Testis (tissue), 3 donors: Measurements from ENCODE around the gene CMTR1. TPM values are rescaled to one million over a fixed set of nuclear protein-coding genes. Genes with fewer than 3 reads are reported as not detected.

Experiments
- DNase-seq: peaks from one replicate; pipeline ENCODE4 v3.0.0-alpha.2; 2019
- H3K27ac ChIP-seq, 2 donors: fragments of 200-600 bp; sonication (generic); one replicate each; pipeline ENCODE4 v1.5.1; 2019
- H3K27me3 ChIP-seq: fragments of 200-600 bp; sonication (generic); one replicate; pipeline ENCODE4 v1.5.1; 2019
- H3K36me3 ChIP-seq: fragments of 200-600 bp; sonication (generic); one replicate; pipeline ENCODE4 v1.5.1; 2017; ENCODE audit warnings: low read depth; ENCODE audit errors: missing control alignments
- H3K4me1 ChIP-seq: fragments of 200-600 bp; sonication (generic); one replicate; pipeline ENCODE4 v1.5.1; 2019
- H3K4me3 ChIP-seq, 2 donors: fragments of 200-600 bp; sonication (generic); one replicate each; pipeline ENCODE4 v1.5.1; 2017 to 2019
- H3K9me3 ChIP-seq: fragments of 200-600 bp; sonication (generic); one replicate; pipeline ENCODE4 v1.5.1; 2017
- POLR2A ChIP-seq: fragments of 450-650 bp; IDR thresholded peaks from one replicate; pipeline ENCODE4 v1.6.1; 2017; ENCODE audit warnings: antibody characterized with exemption, mild to moderate bottlenecking, moderate library complexity
- WGBS, 2 donors: methylation state at CpG; one replicate each; pipeline ENCODE4 v1.1.5; 2018; 5-methylcytosine and 5-hydroxymethylcytosine counted together
- intact Hi-C: fragments of 100-400 bp; cut with DNase I; formaldehyde crosslinking; loops from one replicate; pipeline ENCODE4 v1.15.1; 2023; ENCODE audit warnings: low total_unique reads
- polyA plus RNA-seq: library from polyadenylated mRNA; stranded (reverse); fragments of 350-450 nt; fragmentation: Illumina TruSeq; extraction: RNeasy Lipid Tissue Mini Kit (QIAGEN cat#74804); gene quantifications from one replicate; pipeline ENCODE4 v1.2.3, GENCODE V29; 2014; ENCODE audit warnings: low read depth, low replicate concordance; ENCODE audit not compliant: insufficient read depth
- total RNA-seq, 2 donors: library from RNA; depleted of rRNA; stranded (reverse); fragments of >200 nt; gene quantifications; one replicate each; pipeline ENCODE4 v1.2.3, GENCODE V29; 2016
- TF ChIP-seq, protein P1 (sequence below), 3 experiments: fragments of 450-650 bp in 2 of 3; fragments of 200-600 bp in 1 of 3; sonication (generic) in 1 of 3; IDR thresholded peaks; one replicate each; pipeline ENCODE4 v1.5.1; 2016 to 2019; ENCODE audit warnings: antibody characterized with exemption in 3 of 3, mild to moderate bottlenecking in 2 of 3, moderate library complexity in 1 of 3

The CMTR1 gene
- total and polyA plus RNA-seq, 3 donors from 2014 or later, result 123 to 234 (median 231) TPM

DNA sequence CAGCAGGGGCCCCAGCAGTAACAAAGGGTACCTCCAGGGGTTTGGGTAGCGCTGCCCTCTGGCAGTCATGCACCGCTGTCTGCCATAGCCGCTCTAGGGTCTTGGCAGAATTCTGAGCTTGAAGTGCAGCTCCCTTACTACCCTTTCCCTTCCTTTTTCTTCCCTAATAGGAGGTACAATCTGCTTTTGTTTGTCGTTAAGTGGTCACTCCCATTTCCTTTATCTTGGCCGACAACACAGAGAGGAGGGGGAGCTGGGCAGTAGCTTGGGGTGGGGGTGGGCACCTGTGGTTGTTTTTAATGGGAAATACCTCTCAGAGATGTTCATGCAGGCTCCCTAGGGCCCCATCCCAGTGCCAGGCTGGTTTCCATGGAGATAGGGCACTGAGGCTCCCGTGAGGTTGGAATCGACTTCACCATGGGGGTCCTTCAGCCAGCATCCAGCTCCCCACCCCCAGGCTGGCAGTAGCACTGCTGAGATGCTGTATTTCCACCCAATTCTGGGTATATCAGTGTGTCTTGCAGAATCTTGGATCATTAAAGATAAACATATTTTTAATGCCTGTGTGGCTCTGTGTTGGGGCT is 48.0 kb downstream of the CMTR1 start:
- TF ChIP-seq POLR2A, result no peak
- TF ChIP-seq, protein P1, sequence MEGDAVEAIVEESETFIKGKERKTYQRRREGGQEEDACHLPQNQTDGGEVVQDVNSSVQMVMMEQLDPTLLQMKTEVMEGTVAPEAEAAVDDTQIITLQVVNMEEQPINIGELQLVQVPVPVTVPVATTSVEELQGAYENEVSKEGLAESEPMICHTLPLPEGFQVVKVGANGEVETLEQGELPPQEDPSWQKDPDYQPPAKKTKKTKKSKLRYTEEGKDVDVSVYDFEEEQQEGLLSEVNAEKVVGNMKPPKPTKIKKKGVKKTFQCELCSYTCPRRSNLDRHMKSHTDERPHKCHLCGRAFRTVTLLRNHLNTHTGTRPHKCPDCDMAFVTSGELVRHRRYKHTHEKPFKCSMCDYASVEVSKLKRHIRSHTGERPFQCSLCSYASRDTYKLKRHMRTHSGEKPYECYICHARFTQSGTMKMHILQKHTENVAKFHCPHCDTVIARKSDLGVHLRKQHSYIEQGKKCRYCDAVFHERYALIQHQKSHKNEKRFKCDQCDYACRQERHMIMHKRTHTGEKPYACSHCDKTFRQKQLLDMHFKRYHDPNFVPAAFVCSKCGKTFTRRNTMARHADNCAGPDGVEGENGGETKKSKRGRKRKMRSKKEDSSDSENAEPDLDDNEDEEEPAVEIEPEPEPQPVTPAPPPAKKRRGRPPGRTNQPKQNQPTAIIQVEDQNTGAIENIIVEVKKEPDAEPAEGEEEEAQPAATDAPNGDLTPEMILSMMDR (IDR thresholded peaks at IDR 0.05), result no peak
- H3K4me3 ChIP-seq, result no peak overlapping the region
- no peaks in the 10 kb centered on the region for H3K27me3 ChIP-seq
- 52 to 79% methylated on average over 6 to 7 of the region's 7 CpGs for WGBS, 2 donors
- intact Hi-C loops, result no loop called here
- DNase-seq, result no peak
- H3K27ac ChIP-seq, result no peak overlapping the region
- no peaks in the 10 kb centered on the region for H3K36me3 ChIP-seq
- H3K9me3 ChIP-seq, result no peaks in the 10 kb centered on the region
- H3K4me1 ChIP-seq, result peaks cover 9% of the 10 kb centered on the region

DNA sequence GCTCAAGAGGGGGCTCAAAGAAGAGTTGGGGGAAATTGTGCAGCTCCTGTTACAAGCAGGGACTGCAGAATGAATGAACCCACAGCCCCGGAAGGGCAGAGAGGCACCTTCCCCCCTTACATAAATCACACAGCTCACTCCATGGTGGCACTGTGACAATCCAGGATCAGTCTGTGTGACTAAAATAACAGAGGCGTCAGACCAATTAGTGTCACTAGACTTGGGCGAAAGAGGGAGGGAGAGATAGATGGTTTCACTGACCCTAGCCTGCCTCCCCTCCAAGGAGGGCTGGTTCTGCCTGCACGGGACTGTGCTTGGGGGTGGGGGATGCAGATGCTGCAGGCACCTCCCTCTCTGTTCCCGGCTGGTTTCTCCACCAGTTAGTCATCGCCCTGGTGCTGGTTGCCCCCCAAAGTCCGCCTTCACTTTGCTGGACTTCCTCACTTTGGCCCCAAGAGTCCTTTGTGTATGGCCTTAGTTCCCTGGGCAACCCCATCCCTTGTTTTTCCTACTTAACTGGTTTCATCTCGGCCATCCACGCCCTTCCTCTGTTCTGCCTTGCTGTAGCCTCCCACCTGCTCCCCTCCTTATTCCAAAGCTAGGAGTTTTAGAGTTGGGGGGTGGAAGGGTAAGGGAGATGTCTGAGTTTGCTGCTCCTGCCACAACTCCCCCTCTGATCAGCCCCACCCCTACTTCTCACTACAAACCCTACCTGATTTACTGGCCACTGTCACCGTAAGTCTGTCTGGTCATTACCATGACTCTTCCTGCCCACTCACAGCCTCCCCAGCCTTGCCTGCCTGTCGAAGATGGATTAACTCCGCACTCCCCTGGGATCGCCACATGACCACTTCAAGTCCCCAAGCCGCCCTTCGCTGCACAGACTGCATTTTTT is 48.9 kb downstream of the CMTR1 start:
- no peaks in the 10 kb centered on the region for H3K36me3 ChIP-seq
- intact Hi-C loops, result no loop called here
- peaks cover 4% of the 10 kb centered on the region for H3K4me1 ChIP-seq
- no peak overlapping the region for H3K27ac ChIP-seq
- 70 to 75% methylated on average over 15 of the region's 15 CpGs for WGBS, 2 donors
- no peak for DNase-seq
- H3K27me3 ChIP-seq, result no peaks in the 10 kb centered on the region
- H3K9me3 ChIP-seq, result no peaks in the 10 kb centered on the region
- H3K4me3 ChIP-seq, result no peak overlapping the region
- TF ChIP-seq, protein P1 (IDR thresholded peaks at IDR 0.05), result no peak
- TF ChIP-seq POLR2A, result no peak

DNA sequence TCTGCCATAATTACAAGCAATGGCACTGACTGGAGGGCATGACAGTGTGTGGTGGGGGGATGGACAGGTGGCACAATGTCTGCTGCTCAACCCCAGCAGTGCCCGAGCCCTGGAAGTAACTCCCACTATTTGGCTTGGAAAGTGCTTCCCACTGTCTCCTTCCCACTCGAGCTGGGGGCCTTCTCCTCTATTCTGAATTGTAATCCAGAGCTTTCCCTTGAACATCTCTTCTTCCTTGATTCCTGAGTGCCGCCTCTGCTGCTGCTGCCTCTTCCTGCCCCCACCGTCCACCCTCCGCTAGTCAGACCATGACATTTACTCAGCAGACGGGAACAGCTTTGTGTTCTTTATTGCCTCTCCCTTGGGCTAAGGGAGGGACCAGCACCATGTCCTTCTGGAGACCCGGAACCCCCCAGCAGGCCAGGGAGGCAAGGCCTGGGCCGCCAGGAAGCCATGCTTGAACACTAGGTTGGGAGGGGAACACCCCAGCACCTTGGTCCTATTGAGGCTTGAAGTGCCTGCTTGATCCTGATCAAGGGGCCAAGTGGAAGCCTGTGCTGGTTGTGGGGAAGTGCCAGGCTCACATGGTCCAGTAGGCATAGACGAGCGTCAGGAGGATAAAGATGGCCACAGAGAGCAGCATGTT is 49.7 kb downstream of the CMTR1 start:
- no peaks in the 10 kb centered on the region for H3K36me3 ChIP-seq

DNA sequence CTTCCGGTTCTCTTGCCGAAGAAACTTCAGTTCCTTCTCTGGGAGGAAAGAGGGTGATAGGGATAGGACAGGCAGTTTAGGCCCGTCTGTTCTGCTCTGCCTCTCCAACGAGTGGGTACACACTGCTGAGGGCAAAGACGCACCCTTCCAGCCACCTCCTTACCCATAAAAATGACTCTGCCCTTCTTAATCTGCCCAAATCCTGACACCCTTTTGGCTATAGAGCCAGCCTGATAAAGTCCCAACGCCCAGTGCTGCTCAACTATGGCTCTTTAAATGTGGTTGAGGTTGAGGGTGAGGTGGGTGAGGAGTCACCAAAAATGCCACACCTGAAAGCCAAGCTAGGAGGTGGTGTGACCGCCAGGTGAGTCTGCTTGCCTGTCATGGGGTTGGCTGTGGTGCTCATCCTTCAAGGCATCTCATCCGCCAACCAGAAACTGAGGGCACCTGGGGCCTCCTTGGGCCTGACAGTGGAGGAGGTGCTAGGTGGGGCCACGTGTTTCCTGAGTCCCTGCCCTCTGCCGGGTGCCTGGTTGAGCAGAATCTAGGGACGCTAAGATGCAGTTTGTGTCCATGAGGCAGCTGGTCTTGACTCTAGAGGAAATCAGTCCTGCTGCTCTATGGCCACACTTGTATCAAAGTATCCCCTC is 50.4 kb downstream of the CMTR1 start:
- H3K27ac ChIP-seq, result no peak overlapping the region
- intact Hi-C loops, result no loop called here
- H3K4me3 ChIP-seq, result no peak overlapping the region
- H3K4me1 ChIP-seq, result peaks cover 11% of the 10 kb centered on the region
- DNase-seq, result no peak
- WGBS, 2 donors, result 75 to 84% methylated on average over 7 to 11 of the region's 11 CpGs
- TF ChIP-seq, protein P1 (IDR thresholded peaks at IDR 0.05), result no peak
- no peak for TF ChIP-seq POLR2A
- no peaks in the 10 kb centered on the region for H3K9me3 ChIP-seq
- H3K36me3 ChIP-seq, result no peaks in the 10 kb centered on the region
- no peaks in the 10 kb centered on the region for H3K27me3 ChIP-seq

More for the DNA sequence above, 49.7 kb downstream of the CMTR1 start:
- H3K4me3 ChIP-seq, result no peak overlapping the region
- no peaks in the 10 kb centered on the region for H3K9me3 ChIP-seq
- DNase-seq, result no peak
- H3K27ac ChIP-seq, result no peak overlapping the region
- H3K4me1 ChIP-seq, result peaks cover 5% of the 10 kb centered on the region
- H3K27me3 ChIP-seq, result no peaks in the 10 kb centered on the region
- TF ChIP-seq POLR2A, result no peak
- TF ChIP-seq, protein P1 (IDR thresholded peaks at IDR 0.05), result no peak
- intact Hi-C loops, result no loop called here
- 63 to 83% methylated on average over 10 of the region's 10 CpGs for WGBS, 2 donors
